Cardiac fibroblast (primary cell): ENCODE results near the gene INTS11.

Experiments
- DNase-seq, 2 donors: peaks; one replicate each; pipeline versions ENCODE4 v3.0.0 to v3.0.0-alpha.2; 2010; ENCODE audit warnings: low read depth in 2 of 2
- H3K4me3 ChIP-seq, 2 donors: replicated peaks in 1 of 2; 1 replicate in 1 of 2; 2 replicates in 1 of 2; pipeline ENCODE4 v1.5.1; 2011; ENCODE audit warnings: low read depth in 2 of 2, low read length in 2 of 2, mild to moderate bottlenecking in 2 of 2, moderate library complexity in 1 of 2
- CTCF ChIP-seq: IDR thresholded peaks from one replicate; pipeline ENCODE4 v1.5.1; 2011; ENCODE audit warnings: low read depth, mild to moderate bottlenecking, low read length, inconsistent platforms

The INTS11 gene

GRCh38 chr1:1336931-1337792 lies 12.7 kb upstream of the INTS11 start:
- TF ChIP-seq CTCF = no peak
- DNase-seq = no peak
- H3K4me3 ChIP-seq = no peak overlapping the region

GRCh38 chr1:1336446-1336845 lies 12.0 kb upstream of the INTS11 start:
- no peak for TF ChIP-seq CTCF
- no peak overlapping the region for H3K4me3 ChIP-seq
- DNase-seq = no peak

- H3K4me3 ChIP-seq = no peak overlapping the region
- no peak for DNase-seq
- no peak for TF ChIP-seq CTCF
These were observed 11.4 kb upstream of the INTS11 start for GRCh38 chr1:1335792-1336248.

GRCh38 chr1:1335283-1335682 lies 10.8 kb upstream of the INTS11 start:
- H3K4me3 ChIP-seq = no peak overlapping the region
- TF ChIP-seq CTCF = no peak
- DNase-seq = no peak

GRCh38 chr1:1334835-1335234 lies 10.4 kb upstream of the INTS11 start:
- no peak for TF ChIP-seq CTCF
- no peak for DNase-seq
- H3K4me3 ChIP-seq = no peak overlapping the region

GRCh38 chr1:1333551-1334241 lies 9.2 kb upstream of the INTS11 start:
- TF ChIP-seq CTCF = no peak
- no peak overlapping the region for H3K4me3 ChIP-seq
- no peak for DNase-seq
